ENCODE results near the gene DMWD. TPM values are rescaled to one million over a fixed set of nuclear protein-coding genes. Genes with fewer than 3 reads are reported as not detected.

The DMWD gene
- total RNA-seq, 1 experiment from 2014 or later = 76.9 TPM

- peaks cover 70% of the 10 kb centered on the region for H3K36me3 Mint-ChIP-seq (ENCODE audit: insufficient read depth, unreplicated experiment)
- no peak overlapping the region for H3K27ac Mint-ChIP-seq (ENCODE audit: unreplicated experiment)
- no peak for DNase-seq
- no peaks in the 10 kb centered on the region for H3K9me3 Mint-ChIP-seq (ENCODE audit: low read depth, unreplicated experiment)
- H3K4me3 Mint-ChIP-seq (ENCODE audit: low read depth, unreplicated experiment) = no peak overlapping the region
- TF ChIP-seq, protein P1, sequence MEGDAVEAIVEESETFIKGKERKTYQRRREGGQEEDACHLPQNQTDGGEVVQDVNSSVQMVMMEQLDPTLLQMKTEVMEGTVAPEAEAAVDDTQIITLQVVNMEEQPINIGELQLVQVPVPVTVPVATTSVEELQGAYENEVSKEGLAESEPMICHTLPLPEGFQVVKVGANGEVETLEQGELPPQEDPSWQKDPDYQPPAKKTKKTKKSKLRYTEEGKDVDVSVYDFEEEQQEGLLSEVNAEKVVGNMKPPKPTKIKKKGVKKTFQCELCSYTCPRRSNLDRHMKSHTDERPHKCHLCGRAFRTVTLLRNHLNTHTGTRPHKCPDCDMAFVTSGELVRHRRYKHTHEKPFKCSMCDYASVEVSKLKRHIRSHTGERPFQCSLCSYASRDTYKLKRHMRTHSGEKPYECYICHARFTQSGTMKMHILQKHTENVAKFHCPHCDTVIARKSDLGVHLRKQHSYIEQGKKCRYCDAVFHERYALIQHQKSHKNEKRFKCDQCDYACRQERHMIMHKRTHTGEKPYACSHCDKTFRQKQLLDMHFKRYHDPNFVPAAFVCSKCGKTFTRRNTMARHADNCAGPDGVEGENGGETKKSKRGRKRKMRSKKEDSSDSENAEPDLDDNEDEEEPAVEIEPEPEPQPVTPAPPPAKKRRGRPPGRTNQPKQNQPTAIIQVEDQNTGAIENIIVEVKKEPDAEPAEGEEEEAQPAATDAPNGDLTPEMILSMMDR (IDR thresholded peaks at IDR 0.05; ENCODE audit: unreplicated experiment) = no peak
- BruUV-seq (replicated peaks) = no TSS peak
- intact Hi-C loops (cut with micrococcal nuclease; ENCODE audit: unreplicated experiment) = no loop called here
- CTCF ChIA-PET = no interaction called here
- H3K27me3 Mint-ChIP-seq (ENCODE audit: unreplicated experiment) = no peaks in the 10 kb centered on the region
- H3K4me1 Mint-ChIP-seq (ENCODE audit: low read depth, unreplicated experiment) = no peaks in the 10 kb centered on the region
Measured at GRCh38 chr19:45825263-45825605, 32.6 kb upstream of the DMWD start.

DNA sequence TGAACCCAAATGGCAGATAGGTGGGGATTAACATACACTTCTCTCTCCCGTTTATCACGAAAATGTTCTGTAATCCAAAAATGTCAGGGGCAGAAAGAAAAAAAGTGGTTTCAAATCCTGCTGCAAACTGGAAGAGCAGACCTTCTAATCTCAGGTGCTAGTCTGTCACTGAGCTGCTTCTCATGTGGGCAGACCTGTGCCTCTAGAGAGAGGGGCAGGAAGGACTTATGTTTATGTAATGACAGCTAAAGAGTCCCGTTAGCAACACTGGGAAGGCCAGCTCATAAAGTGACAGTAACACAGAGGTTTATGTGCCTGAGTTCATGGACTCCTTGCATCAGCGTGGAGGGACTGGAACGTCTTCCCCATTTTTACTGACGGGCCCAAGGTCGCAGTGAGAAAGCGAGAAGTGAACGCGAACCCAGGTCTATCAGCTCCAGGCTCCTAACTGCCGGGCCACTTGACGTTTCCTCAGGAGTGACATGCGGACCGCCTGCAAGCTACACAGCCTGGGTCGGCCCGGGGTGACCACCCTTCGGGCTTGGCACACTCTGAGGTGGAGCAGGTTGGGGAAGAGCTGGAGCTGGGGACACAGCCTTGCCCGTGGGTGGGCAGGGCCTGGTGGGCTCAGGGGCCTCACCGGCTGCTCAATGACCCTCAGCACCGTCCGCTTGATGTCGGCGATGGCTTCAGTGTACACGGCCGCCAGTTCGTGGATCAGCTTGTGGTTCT is 32.1 kb upstream of the DMWD start:
- Mint-ChIP-seq H3K4me1 (ENCODE audit: low read depth, unreplicated experiment) (no peaks in the 10 kb centered on the region), H3K4me3 (ENCODE audit: low read depth, unreplicated experiment) (no peak overlapping the region), H3K27ac (ENCODE audit: unreplicated experiment) (peak overlapping the region; percentile 26), H3K9me3 (ENCODE audit: low read depth, unreplicated experiment) (no peaks in the 10 kb centered on the region), H3K36me3 (ENCODE audit: insufficient read depth, unreplicated experiment) (peaks cover 68% of the 10 kb centered on the region), H3K27me3 (ENCODE audit: unreplicated experiment) (no peaks in the 10 kb centered on the region)
- intact Hi-C loops (cut with micrococcal nuclease; ENCODE audit: unreplicated experiment) = no loop called here
- TF ChIP-seq, protein P1 (IDR thresholded peaks at IDR 0.05; ENCODE audit: unreplicated experiment) = no peak
- no TSS peak for BruUV-seq (replicated peaks)
- DNase-seq = no peak
- CTCF ChIA-PET = interaction anchor here (1.1 kb wide), 1 partner anchor 94 kb away, joined by 3 read pairs; the partner anchor contains the start of gene FBXO46

GRCh38 chr19:45824041-45824471 is 31.4 kb upstream of the DMWD start:
- intact Hi-C loops (cut with micrococcal nuclease; ENCODE audit: unreplicated experiment) = no loop called here

DNA sequence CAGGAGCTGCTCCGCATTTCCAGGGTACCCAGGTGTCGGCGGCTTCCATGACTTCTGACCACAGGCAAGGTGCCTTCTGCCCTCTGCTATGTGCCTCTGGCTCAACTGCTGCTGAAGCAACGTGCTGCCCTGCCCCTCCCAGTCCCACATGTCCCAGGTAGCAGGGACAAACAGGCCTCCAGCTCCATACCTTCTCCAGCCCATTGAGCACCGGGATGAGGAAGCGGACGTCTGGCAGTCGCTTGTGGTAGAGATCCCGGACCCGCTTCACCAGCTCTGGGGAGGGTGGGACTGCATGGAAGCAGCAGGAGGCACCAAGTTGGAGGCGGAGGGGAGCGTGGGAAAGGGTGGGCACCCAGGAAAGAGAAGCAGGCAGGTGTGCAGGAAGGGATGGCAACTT is 30.5 kb upstream of the DMWD start:
- BruUV-seq (replicated peaks) = no TSS peak
- Mint-ChIP-seq H3K9me3 (ENCODE audit: low read depth, unreplicated experiment) (no peaks in the 10 kb centered on the region), H3K27me3 (ENCODE audit: unreplicated experiment) (no peaks in the 10 kb centered on the region), H3K27ac (ENCODE audit: unreplicated experiment) (no peak overlapping the region), H3K4me1 (ENCODE audit: low read depth, unreplicated experiment) (no peaks in the 10 kb centered on the region), H3K36me3 (ENCODE audit: insufficient read depth, unreplicated experiment) (peaks cover 65% of the 10 kb centered on the region), H3K4me3 (ENCODE audit: low read depth, unreplicated experiment) (no peak overlapping the region)
- TF ChIP-seq, protein P1 (IDR thresholded peaks at IDR 0.05; ENCODE audit: unreplicated experiment) = no peak
- CTCF ChIA-PET = interaction anchor here (0.7 kb wide), 1 partner anchor 62 kb away, joined by 3 read pairs; no protein-coding TSS in a partner anchor
- no peak for DNase-seq
- intact Hi-C loops (cut with micrococcal nuclease; ENCODE audit: unreplicated experiment) = no loop called here

More at GRCh38 chr19:45824041-45824471, 31.4 kb upstream of the DMWD start:
- BruUV-seq (replicated peaks) = no TSS peak
- TF ChIP-seq, protein P1 (IDR thresholded peaks at IDR 0.05; ENCODE audit: unreplicated experiment) = no peak
- H3K27ac Mint-ChIP-seq (ENCODE audit: unreplicated experiment) = peak overlapping the region; percentile 26
- H3K4me1 Mint-ChIP-seq (ENCODE audit: low read depth, unreplicated experiment) = no peaks in the 10 kb centered on the region
- peaks cover 68% of the 10 kb centered on the region for H3K36me3 Mint-ChIP-seq (ENCODE audit: insufficient read depth, unreplicated experiment)
- H3K27me3 Mint-ChIP-seq (ENCODE audit: unreplicated experiment) = no peaks in the 10 kb centered on the region
- H3K9me3 Mint-ChIP-seq (ENCODE audit: low read depth, unreplicated experiment) = no peaks in the 10 kb centered on the region
- CTCF ChIA-PET = interaction anchor here (0.7 to 1.1 kb wide), 2 partner anchors 61 to 93 kb away, joined by 3 read pairs; partner anchors contain the start of gene FBXO46
- DNase-seq = no peak
- no peak overlapping the region for H3K4me3 Mint-ChIP-seq (ENCODE audit: low read depth, unreplicated experiment)

Measured in Calu3 (cell line).